ENCODE data around the gene SLC6A17.

DNA sequence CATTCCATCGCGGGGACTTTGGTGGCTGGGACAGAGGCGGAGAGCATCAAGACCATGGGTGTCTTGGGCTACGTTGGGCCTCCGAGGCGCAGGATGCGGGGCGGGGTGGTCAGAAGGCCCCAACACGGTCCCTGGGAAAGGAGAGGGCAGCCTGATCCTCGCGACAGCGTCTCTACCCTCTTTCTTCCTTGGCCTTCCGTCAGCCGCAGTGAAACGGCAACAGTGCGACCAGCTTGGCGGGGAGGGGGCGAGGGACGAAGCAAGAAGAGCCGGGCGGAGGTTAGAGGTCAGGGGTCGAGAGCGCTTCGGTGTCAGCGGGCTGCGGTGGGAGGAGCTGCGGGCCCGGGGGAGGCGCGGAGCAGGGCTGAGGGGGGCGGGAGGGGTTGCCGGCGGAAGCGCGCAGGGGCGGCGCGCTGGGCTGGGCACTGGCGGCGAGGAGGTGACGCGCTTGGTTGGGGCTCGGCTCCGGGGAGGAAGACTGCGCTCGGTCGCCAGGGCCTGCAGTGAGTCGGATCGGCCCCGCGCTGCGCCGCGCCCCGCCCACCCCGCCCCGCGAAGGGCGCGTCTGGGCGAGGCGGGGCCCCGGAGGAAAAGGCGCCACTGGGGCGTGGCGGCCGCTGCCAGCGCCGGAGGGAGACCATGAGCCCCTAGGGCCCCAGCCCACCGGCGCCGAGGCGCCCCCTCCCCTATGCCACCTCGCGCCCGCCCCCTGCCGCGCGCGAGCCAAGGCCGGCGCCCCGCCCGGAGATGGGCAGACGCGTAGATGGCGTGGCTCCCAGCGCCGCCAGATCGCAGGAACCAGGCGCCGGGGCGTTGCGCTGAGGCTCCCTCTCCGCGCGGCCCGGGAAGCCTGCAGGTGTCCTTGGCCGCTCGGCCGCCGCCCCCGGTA lies 59.7 kb downstream of the SLC6A17 start, which contains the start of gene KCNC4:
- TF ChIP-seq, protein P1, sequence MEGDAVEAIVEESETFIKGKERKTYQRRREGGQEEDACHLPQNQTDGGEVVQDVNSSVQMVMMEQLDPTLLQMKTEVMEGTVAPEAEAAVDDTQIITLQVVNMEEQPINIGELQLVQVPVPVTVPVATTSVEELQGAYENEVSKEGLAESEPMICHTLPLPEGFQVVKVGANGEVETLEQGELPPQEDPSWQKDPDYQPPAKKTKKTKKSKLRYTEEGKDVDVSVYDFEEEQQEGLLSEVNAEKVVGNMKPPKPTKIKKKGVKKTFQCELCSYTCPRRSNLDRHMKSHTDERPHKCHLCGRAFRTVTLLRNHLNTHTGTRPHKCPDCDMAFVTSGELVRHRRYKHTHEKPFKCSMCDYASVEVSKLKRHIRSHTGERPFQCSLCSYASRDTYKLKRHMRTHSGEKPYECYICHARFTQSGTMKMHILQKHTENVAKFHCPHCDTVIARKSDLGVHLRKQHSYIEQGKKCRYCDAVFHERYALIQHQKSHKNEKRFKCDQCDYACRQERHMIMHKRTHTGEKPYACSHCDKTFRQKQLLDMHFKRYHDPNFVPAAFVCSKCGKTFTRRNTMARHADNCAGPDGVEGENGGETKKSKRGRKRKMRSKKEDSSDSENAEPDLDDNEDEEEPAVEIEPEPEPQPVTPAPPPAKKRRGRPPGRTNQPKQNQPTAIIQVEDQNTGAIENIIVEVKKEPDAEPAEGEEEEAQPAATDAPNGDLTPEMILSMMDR (IDR thresholded peaks at IDR 0.05): no peak
- TF ChIP-seq POLR2A (IDR thresholded peaks at IDR 0.05): peak in 1 of 2 donors; percentile 47

Data from adrenal gland (tissue), 5 donors.